Measurements from ENCODE around the gene MED17. TPM values are rescaled to one million over a fixed set of nuclear protein-coding genes. Genes with fewer than 3 reads are reported as not detected.

The MED17 gene
- total RNA-seq, 1 donor from 2014 or later, result 40.0 TPM

DNA sequence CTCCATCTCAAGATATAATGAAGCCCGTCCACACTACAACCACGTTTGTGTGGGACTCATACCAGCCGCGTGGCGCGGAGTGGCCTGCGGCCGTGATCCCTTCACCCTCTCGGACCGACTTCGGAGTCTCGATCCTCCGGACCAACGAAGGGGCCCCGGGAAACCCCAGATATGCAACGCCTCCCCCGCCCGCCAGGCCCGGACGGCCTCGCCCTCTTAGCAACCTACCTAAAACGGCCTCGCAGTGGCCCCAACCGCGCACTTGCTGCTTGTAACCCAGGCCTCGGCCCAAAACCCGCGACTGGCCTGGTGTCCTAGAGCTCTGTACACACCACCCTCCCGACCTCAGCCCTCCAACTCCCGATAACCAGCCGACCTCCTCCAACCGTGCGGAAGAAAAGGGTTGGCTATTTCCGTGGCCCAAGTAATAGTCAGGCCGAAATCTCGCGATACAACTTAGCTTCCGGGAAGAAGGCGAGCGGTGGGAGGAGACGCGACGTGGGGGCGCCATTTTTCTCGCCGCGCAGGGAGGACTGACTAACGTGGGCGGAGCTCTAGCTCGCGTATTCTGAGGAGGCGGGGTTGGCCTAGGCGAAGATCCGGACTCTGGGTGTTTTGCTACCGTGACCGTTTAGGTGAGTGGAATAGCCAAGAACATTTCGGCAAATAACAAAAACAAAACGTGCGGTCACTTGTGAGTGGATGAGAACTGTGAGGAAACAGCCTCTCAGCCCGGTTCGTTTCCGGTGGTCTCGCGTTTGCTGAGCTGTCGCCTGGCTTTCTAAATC lies 42.8 kb upstream of the MED17 start, which contains the start of the genes C11orf54 and TAF1D:
Gene C11orf54, plus strand, starts transcription at position 579 of the 788 bp plus-strand sequence. CDS start 5,722 bp downstream, outside the sequence.
Gene TAF1D, minus strand, starts transcription at position 402 of the 788 bp plus-strand sequence. CDS start 2,191 bp downstream, outside the sequence.
- Histone ChIP-seq H3K9ac (ENCODE audit: low read length) (peak within 1 kb of the TSS; percentile 99), H3K79me2 (ENCODE audit: insufficient read depth, low read length) (peaks cover 63% of the 10 kb centered on the region), H3K4me2 (ENCODE audit: low read length) (peak within 1 kb of the TSS; percentile 86), H3K27ac (ENCODE audit: low read depth, low read length) (peak within 1 kb of the TSS; percentile 95), H3K4me1 (ENCODE audit: insufficient read depth, low read length) (peaks cover 12% of the 10 kb centered on the region), H2AFZ (ENCODE audit: low read depth, low read length) (peak within 1 kb of the TSS; percentile 93), H3K9me3 (ENCODE audit: insufficient read depth, low read depth, low read length) (no peaks in the 10 kb centered on the region), H3K27me3 (ENCODE audit: insufficient read depth, low read length) (no peaks in the 10 kb centered on the region), H3K36me3 (ENCODE audit: insufficient read depth, low read length) (peaks cover 26% of the 10 kb centered on the region), H3K4me3 (ENCODE audit: insufficient read depth, low read depth, low read length) (peak within 1 kb of the TSS; percentile 95), H4K20me1 (ENCODE audit: insufficient read depth, low read length) (peaks cover 39% of the 10 kb centered on the region)
- Mint-ChIP-seq H3K4me3 (ENCODE audit: unreplicated experiment) (peak within 1 kb of the TSS; percentile 100), H3K4me1 (ENCODE audit: low read depth, unreplicated experiment) (peaks cover 27% of the 10 kb centered on the region), H3K9me3 (ENCODE audit: unreplicated experiment) (no peaks in the 10 kb centered on the region), H3K27me3 (ENCODE audit: low read depth, unreplicated experiment) (no peaks in the 10 kb centered on the region), H3K27ac (ENCODE audit: unreplicated experiment) (peak within 1 kb of the TSS; percentile 98), H3K36me3 (ENCODE audit: low read depth, unreplicated experiment) (peaks cover 25% of the 10 kb centered on the region)
- FAIRE-seq, result peak; percentile 41
- peak; percentile 93 for DNase-seq (ENCODE audit: low read depth)
- TF ChIP-seq EZH2 (IDR thresholded peaks at IDR 0.05; ENCODE audit: insufficient read depth, low read length), result no peak
- TF ChIP-seq, protein P1, sequence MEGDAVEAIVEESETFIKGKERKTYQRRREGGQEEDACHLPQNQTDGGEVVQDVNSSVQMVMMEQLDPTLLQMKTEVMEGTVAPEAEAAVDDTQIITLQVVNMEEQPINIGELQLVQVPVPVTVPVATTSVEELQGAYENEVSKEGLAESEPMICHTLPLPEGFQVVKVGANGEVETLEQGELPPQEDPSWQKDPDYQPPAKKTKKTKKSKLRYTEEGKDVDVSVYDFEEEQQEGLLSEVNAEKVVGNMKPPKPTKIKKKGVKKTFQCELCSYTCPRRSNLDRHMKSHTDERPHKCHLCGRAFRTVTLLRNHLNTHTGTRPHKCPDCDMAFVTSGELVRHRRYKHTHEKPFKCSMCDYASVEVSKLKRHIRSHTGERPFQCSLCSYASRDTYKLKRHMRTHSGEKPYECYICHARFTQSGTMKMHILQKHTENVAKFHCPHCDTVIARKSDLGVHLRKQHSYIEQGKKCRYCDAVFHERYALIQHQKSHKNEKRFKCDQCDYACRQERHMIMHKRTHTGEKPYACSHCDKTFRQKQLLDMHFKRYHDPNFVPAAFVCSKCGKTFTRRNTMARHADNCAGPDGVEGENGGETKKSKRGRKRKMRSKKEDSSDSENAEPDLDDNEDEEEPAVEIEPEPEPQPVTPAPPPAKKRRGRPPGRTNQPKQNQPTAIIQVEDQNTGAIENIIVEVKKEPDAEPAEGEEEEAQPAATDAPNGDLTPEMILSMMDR (IDR thresholded peaks at IDR 0.05; ENCODE audit: insufficient read depth, low read depth, low read length), result no peak

DNA sequence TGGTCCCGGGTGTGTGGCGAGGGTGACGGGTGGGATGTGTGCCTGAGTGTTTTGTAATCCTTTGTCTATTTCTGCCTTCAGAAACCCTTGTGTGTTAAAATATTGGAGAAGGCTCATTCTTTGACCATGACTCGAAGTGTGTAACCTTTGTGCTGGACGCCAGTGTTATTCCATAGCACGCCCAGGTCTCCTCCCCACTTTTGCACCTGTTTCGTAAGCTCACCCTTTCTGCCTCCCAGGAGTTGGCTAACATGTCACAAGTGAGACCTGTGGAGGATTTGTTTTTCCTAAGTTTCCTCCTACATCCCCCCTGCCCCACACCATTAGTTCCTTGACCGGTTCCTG lies 42.2 kb upstream of the MED17 start:
- Histone ChIP-seq H3K4me1 (ENCODE audit: insufficient read depth, low read length) (peaks cover 8% of the 10 kb centered on the region), H3K9me3 (ENCODE audit: insufficient read depth, low read depth, low read length) (no peaks in the 10 kb centered on the region), H3K27me3 (ENCODE audit: insufficient read depth, low read length) (no peaks in the 10 kb centered on the region), H3K79me2 (ENCODE audit: insufficient read depth, low read length) (peaks cover 58% of the 10 kb centered on the region), H3K4me2 (ENCODE audit: low read length) (peak overlapping the region; percentile 86), H2AFZ (ENCODE audit: low read depth, low read length) (peak overlapping the region; percentile 93), H4K20me1 (ENCODE audit: insufficient read depth, low read length) (peaks cover 33% of the 10 kb centered on the region), H3K4me3 (ENCODE audit: insufficient read depth, low read depth, low read length) (peak overlapping the region; percentile 95), H3K9ac (ENCODE audit: low read length) (peak overlapping the region; percentile 99), H3K27ac (ENCODE audit: low read depth, low read length) (peak overlapping the region; percentile 95), H3K36me3 (ENCODE audit: insufficient read depth, low read length) (peaks cover 20% of the 10 kb centered on the region)
- FAIRE-seq, result no peak
- Mint-ChIP-seq H3K9me3 (ENCODE audit: unreplicated experiment) (no peaks in the 10 kb centered on the region), H3K27me3 (ENCODE audit: low read depth, unreplicated experiment) (no peaks in the 10 kb centered on the region), H3K4me1 (ENCODE audit: low read depth, unreplicated experiment) (peaks cover 23% of the 10 kb centered on the region), H3K36me3 (ENCODE audit: low read depth, unreplicated experiment) (peaks cover 23% of the 10 kb centered on the region), H3K4me3 (ENCODE audit: unreplicated experiment) (peak overlapping the region; percentile 100), H3K27ac (ENCODE audit: unreplicated experiment) (peak overlapping the region; percentile 98)
- no peak for TF ChIP-seq EZH2 (IDR thresholded peaks at IDR 0.05; ENCODE audit: insufficient read depth, low read length)
- TF ChIP-seq, protein P1 (IDR thresholded peaks at IDR 0.05; ENCODE audit: insufficient read depth, low read depth, low read length), result no peak
- DNase-seq (ENCODE audit: low read depth), result peak; percentile 56

- no peak for FAIRE-seq
- Mint-ChIP-seq H3K4me3 (ENCODE audit: unreplicated experiment) (peak overlapping the region; percentile 57), H3K27me3 (ENCODE audit: low read depth, unreplicated experiment) (no peaks in the 10 kb centered on the region), H3K27ac (ENCODE audit: unreplicated experiment) (no peak overlapping the region), H3K9me3 (ENCODE audit: unreplicated experiment) (no peaks in the 10 kb centered on the region), H3K4me1 (ENCODE audit: low read depth, unreplicated experiment) (peaks cover 12% of the 10 kb centered on the region), H3K36me3 (ENCODE audit: low read depth, unreplicated experiment) (peaks cover 16% of the 10 kb centered on the region)
- Histone ChIP-seq H3K27ac (ENCODE audit: low read depth, low read length) (no peak overlapping the region), H3K9ac (ENCODE audit: low read length) (no peak overlapping the region), H3K4me1 (ENCODE audit: insufficient read depth, low read length) (peaks cover 4% of the 10 kb centered on the region), H3K27me3 (ENCODE audit: insufficient read depth, low read length) (no peaks in the 10 kb centered on the region), H3K4me2 (ENCODE audit: low read length) (no peak overlapping the region), H3K9me3 (ENCODE audit: insufficient read depth, low read depth, low read length) (no peaks in the 10 kb centered on the region), H4K20me1 (ENCODE audit: insufficient read depth, low read length) (peaks cover 19% of the 10 kb centered on the region), H3K4me3 (ENCODE audit: insufficient read depth, low read depth, low read length) (no peak overlapping the region), H3K79me2 (ENCODE audit: insufficient read depth, low read length) (peaks cover 43% of the 10 kb centered on the region), H2AFZ (ENCODE audit: low read depth, low read length) (no peak overlapping the region), H3K36me3 (ENCODE audit: insufficient read depth, low read length) (peaks cover 6% of the 10 kb centered on the region)
- DNase-seq (ENCODE audit: low read depth), result no peak
- TF ChIP-seq, protein P1 (IDR thresholded peaks at IDR 0.05; ENCODE audit: insufficient read depth, low read depth, low read length), result no peak
Observed at GRCh38 chr11:93743291-93743690, 40.8 kb upstream of the MED17 start.

Data from astrocyte (in vitro differentiated cells and primary cell).